AG10803 (cell line): ENCODE measurements around the gene BCL2L14.

ENCODE experiments used
- DNase-seq: peaks from one replicate; pipeline ENCODE4 v3.0.0; 2010; ENCODE audit warnings: low read depth
- H3K4me3 ChIP-seq: 2 replicates; pipeline ENCODE4 v1.5.1; 2011; ENCODE audit warnings: mild to moderate bottlenecking, low read length, control low read depth
- TF ChIP-seq, protein P1 (sequence below): conservative IDR thresholded peaks from 2 replicates; pipeline ENCODE4 v1.5.1; 2011; ENCODE audit warnings: mild to moderate bottlenecking, low read length, control low read depth, inconsistent platforms

BCL2L14 gene

DNA sequence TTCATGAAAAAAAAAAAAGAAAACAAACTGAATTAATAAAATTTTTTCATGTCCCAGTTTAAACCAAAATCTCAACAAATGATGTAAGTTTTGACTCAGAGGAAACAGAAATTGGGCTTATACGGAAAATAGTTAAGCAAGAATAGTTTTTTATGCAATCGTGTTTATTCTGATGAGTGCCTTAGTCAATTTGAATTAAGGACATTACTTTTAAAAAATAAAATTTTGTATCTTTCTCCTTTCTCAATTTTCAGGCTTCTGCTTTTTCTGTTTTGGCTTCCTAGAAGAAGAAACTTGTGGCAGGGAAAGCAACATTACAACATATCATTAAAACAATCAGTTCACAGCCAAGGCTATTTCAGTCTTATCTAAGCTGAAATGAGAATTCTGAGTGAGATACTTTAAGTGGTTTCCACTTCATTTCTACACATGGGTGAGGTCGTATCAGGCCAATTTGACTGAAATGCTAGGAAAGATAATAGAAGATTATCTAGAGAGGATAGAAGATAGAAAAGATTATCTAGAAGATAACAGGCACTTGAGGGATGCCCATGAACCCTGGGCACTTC, 52.4 kb downstream of the BCL2L14 start:
- H3K4me3 ChIP-seq = no peak overlapping the region
- TF ChIP-seq, protein P1, sequence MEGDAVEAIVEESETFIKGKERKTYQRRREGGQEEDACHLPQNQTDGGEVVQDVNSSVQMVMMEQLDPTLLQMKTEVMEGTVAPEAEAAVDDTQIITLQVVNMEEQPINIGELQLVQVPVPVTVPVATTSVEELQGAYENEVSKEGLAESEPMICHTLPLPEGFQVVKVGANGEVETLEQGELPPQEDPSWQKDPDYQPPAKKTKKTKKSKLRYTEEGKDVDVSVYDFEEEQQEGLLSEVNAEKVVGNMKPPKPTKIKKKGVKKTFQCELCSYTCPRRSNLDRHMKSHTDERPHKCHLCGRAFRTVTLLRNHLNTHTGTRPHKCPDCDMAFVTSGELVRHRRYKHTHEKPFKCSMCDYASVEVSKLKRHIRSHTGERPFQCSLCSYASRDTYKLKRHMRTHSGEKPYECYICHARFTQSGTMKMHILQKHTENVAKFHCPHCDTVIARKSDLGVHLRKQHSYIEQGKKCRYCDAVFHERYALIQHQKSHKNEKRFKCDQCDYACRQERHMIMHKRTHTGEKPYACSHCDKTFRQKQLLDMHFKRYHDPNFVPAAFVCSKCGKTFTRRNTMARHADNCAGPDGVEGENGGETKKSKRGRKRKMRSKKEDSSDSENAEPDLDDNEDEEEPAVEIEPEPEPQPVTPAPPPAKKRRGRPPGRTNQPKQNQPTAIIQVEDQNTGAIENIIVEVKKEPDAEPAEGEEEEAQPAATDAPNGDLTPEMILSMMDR = no peak
- DNase-seq = no peak

DNA sequence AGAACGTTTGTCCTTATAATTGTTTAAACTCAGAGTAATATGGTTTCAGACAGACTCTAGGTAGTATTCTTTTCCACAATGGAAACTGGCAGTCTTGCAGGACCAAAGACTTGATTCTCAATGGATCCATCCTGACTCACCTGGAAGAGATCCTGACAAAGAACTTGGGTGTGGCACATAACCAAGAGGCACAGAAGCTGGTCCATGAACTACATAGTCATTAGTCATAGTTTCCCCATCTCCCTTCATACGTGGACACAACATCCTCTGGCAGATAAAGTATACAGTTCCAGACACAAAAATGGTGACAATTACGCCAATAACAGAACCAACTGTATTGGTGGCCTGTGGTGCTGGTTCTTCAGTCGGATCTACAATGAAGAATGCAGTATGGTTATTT, 55.8 kb downstream of the BCL2L14 start:
- no peak for DNase-seq
- no peak overlapping the region for H3K4me3 ChIP-seq
- TF ChIP-seq, protein P1 = no peak

DNA sequence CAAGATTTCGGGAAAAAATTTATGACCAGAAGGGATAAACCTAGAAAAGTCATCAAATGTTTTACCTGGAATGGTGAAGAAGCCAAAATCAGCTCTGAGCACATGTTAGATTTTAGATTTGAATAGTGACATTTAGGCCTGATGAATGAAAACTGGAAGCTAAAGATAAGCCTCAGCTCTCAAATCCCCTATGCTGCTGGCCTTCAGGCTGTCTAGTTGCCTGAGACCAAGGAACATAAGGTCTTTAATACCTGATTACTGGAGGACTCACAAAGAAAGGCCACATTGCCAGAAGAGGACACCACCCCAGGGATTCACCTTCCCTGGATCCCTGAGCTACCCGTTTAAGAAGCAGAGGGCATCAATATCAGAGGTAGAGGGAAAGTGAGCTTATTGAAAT, 56.6 kb downstream of the BCL2L14 start:
- H3K4me3 ChIP-seq = no peak overlapping the region
- TF ChIP-seq, protein P1 = no peak
- DNase-seq = no peak

DNA sequence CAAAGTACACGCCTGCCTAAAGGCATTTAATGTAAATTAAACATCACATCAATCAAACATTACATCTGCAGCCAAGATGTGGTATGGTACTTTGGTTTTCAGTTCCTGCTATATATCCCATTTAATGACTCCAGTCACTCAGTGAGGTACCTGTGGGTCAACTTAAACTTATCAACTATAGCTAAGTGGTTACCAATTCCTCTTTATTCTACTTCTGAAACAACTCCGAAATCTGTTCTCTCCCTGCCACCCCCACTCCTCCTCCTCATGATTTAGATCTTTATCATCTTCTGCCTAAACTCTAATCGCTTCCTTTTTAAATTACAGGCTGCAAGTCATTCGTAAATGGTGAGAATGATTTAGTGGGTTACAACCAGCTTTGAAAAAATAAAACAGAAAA, 57.9 kb downstream of the BCL2L14 start:
- no peak for DNase-seq
- TF ChIP-seq, protein P1 = no peak

DNA sequence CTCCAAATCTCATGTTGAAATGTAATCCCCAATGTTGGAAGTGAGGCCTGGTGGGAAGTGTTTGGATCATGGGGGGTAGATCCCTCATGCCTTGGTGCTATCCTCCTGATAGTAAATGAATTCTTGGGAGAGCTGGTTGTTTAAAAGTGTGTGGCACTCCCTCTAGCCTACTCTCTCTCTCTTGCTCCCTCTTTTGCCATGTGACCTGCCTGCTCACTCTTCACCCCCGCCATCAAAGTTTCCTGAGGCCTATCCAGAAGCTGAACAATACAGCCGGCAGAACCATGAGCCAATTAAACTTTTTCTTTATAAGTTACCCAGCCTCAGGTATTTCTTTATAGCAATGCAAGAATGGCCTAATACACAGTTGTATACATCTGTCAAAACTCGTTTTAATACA, 62.5 kb downstream of the BCL2L14 start:
- no peak for DNase-seq
- TF ChIP-seq, protein P1 = no peak

More for the DNA sequence above, 57.9 kb downstream of the BCL2L14 start:
- H3K4me3 ChIP-seq = no peak overlapping the region

DNA sequence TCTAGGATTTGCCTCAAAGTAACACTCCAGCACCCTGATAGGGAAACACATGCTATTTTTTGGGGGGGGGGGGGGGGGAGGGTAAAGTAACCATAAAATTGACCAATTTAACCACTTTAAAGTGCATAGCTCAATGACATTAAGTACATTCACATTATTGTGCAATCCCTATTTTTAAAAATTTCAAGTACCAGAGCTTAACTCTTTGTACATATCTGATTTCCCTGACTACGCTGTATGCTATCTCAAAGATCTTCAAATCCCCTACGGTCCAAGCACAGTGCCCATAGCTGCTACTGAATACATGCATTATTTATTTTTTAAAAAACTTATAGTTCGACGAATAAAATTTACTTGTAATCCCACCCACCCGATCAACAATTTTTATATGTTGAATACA, 63.0 kb downstream of the BCL2L14 start:
- H3K4me3 ChIP-seq = no peak overlapping the region
- no peak for DNase-seq
- TF ChIP-seq, protein P1 = no peak

More for the DNA sequence above, 62.5 kb downstream of the BCL2L14 start:
- no peak overlapping the region for H3K4me3 ChIP-seq
